HCT116 (cell line): Measurements from ENCODE around the gene IPO11. TPM values are rescaled to one million over a fixed set of nuclear protein-coding genes. Genes with fewer than 3 reads are reported as not detected.

ENCODE experiments used
- ATAC-seq: fragments of 200-7000 bp; cut with Tn5 transposase; 2 replicates; pipeline ENCODE4 v1.9.1; 2020; ENCODE audit warnings: mild to moderate bottlenecking, moderate library complexity
- BruUV-seq: library from RNA; stranded (reverse); fragments of 400-500 nt; replicated peaks from 2 replicates; lab custom pipeline; 2021; lab: Mats Ljungman, UMichigan
- CTCF ChIA-PET: fragments of 300-600 bp; sonication (Branson Sonifier 250); formaldehyde crosslinking; loops from one replicate; lab custom pipeline; 2021; ENCODE audit warnings: antibody characterized with exemption; lab: Charles Lee
- POLR2A ChIA-PET: fragments of 300-600, 350-600 bp; sonication (Branson Sonifier 250); formaldehyde crosslinking; loops from one replicate; lab custom pipeline; 2021; ENCODE audit warnings: antibody characterized with exemption; lab: Charles Lee
- RAD21 ChIA-PET, 2 experiments: fragments of 300-600 bp; sonication (Branson Sonifier 250); formaldehyde crosslinking; loops; one replicate each; lab custom pipeline; 2023; ENCODE audit warnings: low total read pairs in 2 of 2; ENCODE audit not compliant: uncharacterized antibody in 2 of 2, unreplicated experiment in 2 of 2, low non-redundant PET in 1 of 2; lab: Charles Lee
- DNase-seq: peaks from one replicate; pipeline ENCODE4 v3.0.0-alpha.2; 2010; ENCODE audit warnings: low read depth, low spot score
- H2AFZ ChIP-seq: fragments of 200-600 bp; shearing (Covaris generic), sonication (generic); 2 replicates; pipeline ENCODE4 v1.6.1; 2017; ENCODE audit warnings: low read depth, mixed run types, mixed read lengths, antibody characterized with exemption, low read length; ENCODE audit not compliant: poor library complexity, severe bottlenecking
- H3K27ac ChIP-seq: 2 replicates; pipeline ENCODE4 v1.5.1; 2012; ENCODE audit warnings: low read depth, low read length
- H3K27me3 ChIP-seq: fragments of 200-600 bp; sonication (generic); 2 replicates; pipeline ENCODE4 v1.6.1; 2016; ENCODE audit warnings: mixed run types, low read length, mixed read lengths; ENCODE audit not compliant: insufficient read depth
- H3K36me3 ChIP-seq, 2 experiments: fragments of 200-500 bp in 1 of 2; fragments of 200-600 bp in 1 of 2; sonication (Bioruptor generic) in 1 of 2; sonication (generic) in 1 of 2; 2 replicates each; pipeline versions ENCODE4 v1.5.1 to v1.6.1; 2014 to 2016; ENCODE audit warnings: low read length in 2 of 2, inconsistent platforms in 1 of 2, mixed read lengths in 1 of 2, mixed run types in 1 of 2; ENCODE audit not compliant: insufficient read depth in 2 of 2, control insufficient read depth in 1 of 2
- H3K4me1 ChIP-seq, 2 experiments: fragments of 200-600 bp in 1 of 2; sonication (generic) in 1 of 2; 2 replicates each; pipeline versions ENCODE4 v1.5.1 to v1.6.1; 2012 to 2017; ENCODE audit warnings: low read length in 2 of 2, inconsistent platforms in 1 of 2, mild to moderate bottlenecking in 1 of 2, mixed read lengths in 1 of 2, mixed run types in 1 of 2, moderate library complexity in 1 of 2; ENCODE audit not compliant: insufficient read depth in 2 of 2, control insufficient read depth in 1 of 2
- H3K4me2 ChIP-seq: fragments of 200-600 bp; sonication (generic); 2 replicates; pipeline ENCODE4 v1.6.1; 2017; ENCODE audit warnings: mixed run types, low read length, mixed read lengths
- H3K4me3 ChIP-seq, 2 experiments: fragments of 200-600 bp in 1 of 2; sonication (generic) in 1 of 2; replicated peaks in 1 of 2; 2 replicates each; pipeline ENCODE4 v1.5.1; 2011 to 2016; ENCODE audit warnings: low read length in 2 of 2, control low read depth in 1 of 2, low read depth in 1 of 2, mild to moderate bottlenecking in 1 of 2, mixed read lengths in 1 of 2, mixed run types in 1 of 2
- H3K79me2 ChIP-seq: fragments of 200-600 bp; sonication (generic); 2 replicates; pipeline ENCODE4 v1.6.1; 2017; ENCODE audit warnings: mild to moderate bottlenecking, mixed run types, low read length, moderate library complexity, mixed read lengths; ENCODE audit not compliant: insufficient read depth
- H3K9ac ChIP-seq: fragments of 200-600 bp; sonication (generic); 2 replicates; pipeline ENCODE4 v1.6.1; 2016; ENCODE audit warnings: low read length, mixed read lengths
- H3K9me2 ChIP-seq: fragments of 200-600 bp; sonication (generic), shearing (Covaris generic); 2 replicates; pipeline ENCODE4 v1.6.1; 2017; ENCODE audit warnings: mixed run types, mild to moderate bottlenecking, moderate library complexity; ENCODE audit not compliant: insufficient read depth
- H3K9me3 ChIP-seq, 2 experiments: fragments of 200-500 bp in 1 of 2; fragments of 200-600 bp in 1 of 2; sonication (Bioruptor generic) in 1 of 2; sonication (generic) in 1 of 2; 2 replicates each; pipeline ENCODE4 v1.6.1; 2014 to 2017; ENCODE audit warnings: low read length in 2 of 2, mixed read lengths in 2 of 2, inconsistent platforms in 1 of 2, low read depth in 1 of 2, mild to moderate bottlenecking in 1 of 2, mixed run types in 1 of 2, moderate library complexity in 1 of 2; ENCODE audit not compliant: control insufficient read depth in 1 of 2, insufficient read depth in 1 of 2
- H4K20me1 ChIP-seq: fragments of 200-600 bp; sonication (generic), shearing (Covaris generic); 2 replicates; pipeline ENCODE4 v1.6.1; 2017; ENCODE audit warnings: mixed run types, mild to moderate bottlenecking, moderate library complexity; ENCODE audit not compliant: insufficient read depth
- CBX3 ChIP-seq: IDR thresholded peaks from 2 replicates; pipeline ENCODE4 v1.6.1; 2012; ENCODE audit warnings: low read depth
- CEBPB ChIP-seq: IDR thresholded peaks from 2 replicates; pipeline ENCODE4 v1.6.1; 2012; ENCODE audit warnings: low read depth
- EGR1 ChIP-seq: IDR thresholded peaks from 2 replicates; pipeline ENCODE4 v1.6.1; 2012; ENCODE audit warnings: low read depth
- ELF1 ChIP-seq: IDR thresholded peaks from 2 replicates; pipeline ENCODE4 v1.6.1; 2012; ENCODE audit warnings: low read depth, borderline replicate concordance
- EZH2 ChIP-seq: fragments of 200-600 bp; sonication (generic); IDR thresholded peaks from 2 replicates; pipeline ENCODE4 v1.6.1; 2017; ENCODE audit warnings: antibody characterized with exemption, mixed run types
- POLR2A ChIP-seq: IDR thresholded peaks from 2 replicates; pipeline ENCODE4 v1.7.0; 2011; ENCODE audit warnings: borderline replicate concordance; ENCODE audit not compliant: insufficient read depth, insufficient read length; ENCODE audit errors: extremely low read depth
- POLR2AphosphoS5 ChIP-seq: IDR thresholded peaks from 2 replicates; pipeline ENCODE4 v1.6.1; 2011; ENCODE audit warnings: mild to moderate bottlenecking, low read depth, low read length, moderate library complexity
- SIN3A ChIP-seq: IDR thresholded peaks from 2 replicates; pipeline ENCODE4 v1.6.1; 2012; ENCODE audit warnings: low read depth
- SP1 ChIP-seq: IDR thresholded peaks from 2 replicates; pipeline ENCODE4 v1.6.1; 2012; ENCODE audit warnings: low read depth
- TCF7L2 ChIP-seq: IDR thresholded peaks from 2 replicates; pipeline ENCODE4 v1.7.0; 2011; ENCODE audit warnings: borderline replicate concordance, inconsistent platforms; ENCODE audit not compliant: insufficient read depth, insufficient read length; ENCODE audit errors: extremely low read depth
- YY1 ChIP-seq: IDR thresholded peaks from 2 replicates; pipeline ENCODE4 v1.6.1; 2011; ENCODE audit warnings: low read length, low read depth, moderate library complexity, mild to moderate bottlenecking; ENCODE audit not compliant: insufficient replicate concordance; ENCODE audit errors: extremely low read depth
- ZNF274 ChIP-seq: fragments of 200-500 bp; sonication (Bioruptor generic); IDR thresholded peaks from 2 replicates; pipeline ENCODE4 v1.6.1; 2014; ENCODE audit warnings: mild to moderate bottlenecking, low read depth, low read length, inconsistent platforms
- intact Hi-C: fragments of 100-400 bp; cut with micrococcal nuclease; formaldehyde crosslinking; loops from 2 replicates; pipeline ENCODE4 v1.10.0; 2022
- total RNA-seq: library from RNA; stranded (reverse); gene quantifications from one replicate; pipeline ENCODE4 v1.2.1, GENCODE V29; 2021; ENCODE audit not compliant: unreplicated experiment
- TF ChIP-seq, protein P1 (sequence below), 3 experiments: fragments of 200-600 bp in 1 of 3; sonication (generic) in 1 of 3; IDR thresholded peaks in 2 of 3; conservative IDR thresholded peaks in 1 of 3; 2 replicates each; pipeline ENCODE4 v1.5.1; 2012 to 2017; ENCODE audit warnings: low read depth in 2 of 3, low read length in 2 of 3, antibody characterized with exemption in 1 of 3, borderline replicate concordance in 1 of 3, control low read depth in 1 of 3, mild to moderate bottlenecking in 1 of 3, mixed read lengths in 1 of 3, mixed run types in 1 of 3, moderate library complexity in 1 of 3; ENCODE audit not compliant: insufficient read depth in 1 of 3
- TF ChIP-seq, protein P2 (sequence below): IDR thresholded peaks from 2 replicates; pipeline ENCODE4 v1.6.1; 2011; ENCODE audit warnings: mild to moderate bottlenecking, low read length, moderate library complexity; ENCODE audit not compliant: insufficient replicate concordance; ENCODE audit errors: extremely low read depth

Gene IPO11
- total RNA-seq, 1 experiment from 2014 or later, result 55.1 TPM

DNA sequence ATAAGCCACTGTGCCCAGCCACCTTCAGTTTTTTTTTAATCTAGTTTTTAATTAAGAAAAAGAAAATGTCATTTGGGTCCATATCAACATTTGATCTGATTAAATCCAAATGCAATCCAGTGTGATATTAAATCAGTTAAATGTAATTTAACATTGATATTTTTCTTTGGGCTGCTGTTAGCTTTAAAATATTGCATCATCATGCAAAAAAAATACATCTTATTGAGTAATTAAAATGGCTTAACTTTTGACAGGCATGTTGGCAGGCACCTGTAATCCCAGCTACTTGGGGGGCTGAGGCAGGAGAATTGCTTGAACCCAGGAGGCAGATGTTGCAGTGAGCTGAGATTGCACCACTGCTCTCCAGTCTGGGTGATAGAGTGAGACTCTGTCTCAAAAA, 143.4 kb downstream of the IPO11 start:
- no peak for ATAC-seq
- Histone ChIP-seq H3K9me2 (no peaks in the 10 kb centered on the region), H3K4me2 (no peak overlapping the region), H3K4me3 (no peak overlapping the region), H3K9me3 (no peaks in the 10 kb centered on the region), H3K36me3 (no peaks in the 10 kb centered on the region), H4K20me1 (no peaks in the 10 kb centered on the region), H3K27me3 (no peaks in the 10 kb centered on the region), H2AFZ (no peak overlapping the region), H3K27ac (no peak overlapping the region)
- no peak for DNase-seq
- RAD21 ChIA-PET, result no interaction called here
- CTCF ChIA-PET, result no interaction called here
- TF ChIP-seq POLR2A, result no peak
- TF ChIP-seq POLR2AphosphoS5, result no peak
- TF ChIP-seq ELF1, result no peak
- TF ChIP-seq, protein P1, sequence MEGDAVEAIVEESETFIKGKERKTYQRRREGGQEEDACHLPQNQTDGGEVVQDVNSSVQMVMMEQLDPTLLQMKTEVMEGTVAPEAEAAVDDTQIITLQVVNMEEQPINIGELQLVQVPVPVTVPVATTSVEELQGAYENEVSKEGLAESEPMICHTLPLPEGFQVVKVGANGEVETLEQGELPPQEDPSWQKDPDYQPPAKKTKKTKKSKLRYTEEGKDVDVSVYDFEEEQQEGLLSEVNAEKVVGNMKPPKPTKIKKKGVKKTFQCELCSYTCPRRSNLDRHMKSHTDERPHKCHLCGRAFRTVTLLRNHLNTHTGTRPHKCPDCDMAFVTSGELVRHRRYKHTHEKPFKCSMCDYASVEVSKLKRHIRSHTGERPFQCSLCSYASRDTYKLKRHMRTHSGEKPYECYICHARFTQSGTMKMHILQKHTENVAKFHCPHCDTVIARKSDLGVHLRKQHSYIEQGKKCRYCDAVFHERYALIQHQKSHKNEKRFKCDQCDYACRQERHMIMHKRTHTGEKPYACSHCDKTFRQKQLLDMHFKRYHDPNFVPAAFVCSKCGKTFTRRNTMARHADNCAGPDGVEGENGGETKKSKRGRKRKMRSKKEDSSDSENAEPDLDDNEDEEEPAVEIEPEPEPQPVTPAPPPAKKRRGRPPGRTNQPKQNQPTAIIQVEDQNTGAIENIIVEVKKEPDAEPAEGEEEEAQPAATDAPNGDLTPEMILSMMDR (IDR thresholded peaks at IDR 0.05 in 2 of 3, conservative IDR thresholded peaks at IDR 0.05 in 1 of 3; ENCODE audit: borderline replicate concordance in 1 of 3, insufficient read depth in 1 of 3, low read depth in 2 of 3, low read length in 2 of 3), result no peak
- no peak for TF ChIP-seq SIN3A
- no peak for TF ChIP-seq TCF7L2
- no peak for TF ChIP-seq CEBPB
- no peak for TF ChIP-seq YY1
- TF ChIP-seq EZH2, result no peak
- TF ChIP-seq SP1, result no peak
- no peak for TF ChIP-seq EGR1
- TF ChIP-seq, protein P2, sequence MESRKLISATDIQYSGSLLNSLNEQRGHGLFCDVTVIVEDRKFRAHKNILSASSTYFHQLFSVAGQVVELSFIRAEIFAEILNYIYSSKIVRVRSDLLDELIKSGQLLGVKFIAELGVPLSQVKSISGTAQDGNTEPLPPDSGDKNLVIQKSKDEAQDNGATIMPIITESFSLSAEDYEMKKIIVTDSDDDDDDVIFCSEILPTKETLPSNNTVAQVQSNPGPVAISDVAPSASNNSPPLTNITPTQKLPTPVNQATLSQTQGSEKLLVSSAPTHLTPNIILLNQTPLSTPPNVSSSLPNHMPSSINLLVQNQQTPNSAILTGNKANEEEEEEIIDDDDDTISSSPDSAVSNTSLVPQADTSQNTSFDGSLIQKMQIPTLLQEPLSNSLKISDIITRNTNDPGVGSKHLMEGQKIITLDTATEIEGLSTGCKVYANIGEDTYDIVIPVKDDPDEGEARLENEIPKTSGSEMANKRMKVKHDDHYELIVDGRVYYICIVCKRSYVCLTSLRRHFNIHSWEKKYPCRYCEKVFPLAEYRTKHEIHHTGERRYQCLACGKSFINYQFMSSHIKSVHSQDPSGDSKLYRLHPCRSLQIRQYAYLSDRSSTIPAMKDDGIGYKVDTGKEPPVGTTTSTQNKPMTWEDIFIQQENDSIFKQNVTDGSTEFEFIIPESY, result no peak
- no peak for TF ChIP-seq CBX3
- no peak for TF ChIP-seq ZNF274
- TF ChIP-seq, all 23 proteins: peak for 0
- POLR2A ChIA-PET, result no interaction called here
- H3K4me1 ChIP-seq, result no peaks in the 10 kb centered on the region; a peak in 1 of 4 replicates
- no TSS peak for BruUV-seq
- H3K9ac ChIP-seq, result no peak overlapping the region
- H3K79me2 ChIP-seq, result peaks cover 4% of the 10 kb centered on the region; the same call in 1 of the 2 replicates
- intact Hi-C loops, result no loop called here
